Stimulated activated CD4-positive, alpha-beta T cell treated with anti-CD3 and anti-CD28 coated beads, TNF-alpha, amount 100 ng/mL, for 4 hours (primary cell): ENCODE measurements around the gene IGSF21.

Experiments used
- DNase-seq, 3 experiments: peaks; one replicate each; pipeline ENCODE4 v3.0.0-alpha.2; 2020; ENCODE audit warnings: low read depth in 3 of 3

The IGSF21 gene

DNA sequence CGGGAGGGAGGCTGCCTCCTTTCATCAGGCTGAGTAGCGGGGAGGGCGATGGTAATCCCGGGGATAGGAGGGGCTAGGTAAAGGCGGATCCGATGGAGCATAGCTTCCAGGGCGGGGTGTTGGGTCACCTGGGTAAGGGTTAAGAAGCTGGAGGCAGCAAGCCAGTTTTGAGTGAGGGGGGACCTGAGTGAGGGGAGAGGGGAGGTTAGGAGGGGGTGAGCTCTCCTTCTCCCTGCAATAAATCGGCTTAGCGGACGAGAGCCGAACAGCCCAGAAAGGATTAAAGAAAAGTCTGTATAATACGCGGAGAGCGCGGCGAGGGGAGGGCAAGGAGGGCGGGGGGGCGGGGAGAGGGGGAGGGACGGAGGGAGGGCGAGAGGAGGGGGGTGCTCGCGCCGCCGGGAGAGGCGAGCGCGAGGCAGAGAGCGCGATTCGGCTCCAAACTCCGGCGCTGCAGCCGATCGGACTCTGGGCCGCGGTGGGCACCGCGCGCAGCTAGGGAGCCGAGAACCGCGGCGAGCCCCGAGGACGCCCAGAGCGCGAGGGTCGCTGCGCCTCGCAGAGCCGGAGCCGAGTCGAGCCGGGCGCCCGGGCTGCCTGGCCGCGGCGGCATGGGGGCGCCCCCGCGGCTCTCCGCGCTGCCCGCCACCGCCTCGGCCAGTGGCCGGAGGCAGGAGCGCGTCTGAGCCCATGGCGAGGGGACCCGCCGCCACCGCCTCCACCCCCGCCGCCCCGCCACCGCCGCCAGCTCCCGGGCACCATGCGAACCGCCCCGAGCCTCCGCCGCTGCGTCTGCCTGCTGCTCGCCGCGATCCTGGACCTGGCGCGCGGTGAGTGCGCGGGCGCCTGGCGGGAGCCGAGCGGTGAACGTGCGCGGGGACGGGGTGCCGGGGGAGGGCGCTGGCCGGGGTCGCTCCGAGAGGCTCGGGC lies at the start of gene IGSF21:
Gene IGSF21 (plus strand): TSS at position 430 of the 930 bp plus-strand sequence. CDS start 331 bp downstream, at position 761.
- no peak for DNase-seq

DNA sequence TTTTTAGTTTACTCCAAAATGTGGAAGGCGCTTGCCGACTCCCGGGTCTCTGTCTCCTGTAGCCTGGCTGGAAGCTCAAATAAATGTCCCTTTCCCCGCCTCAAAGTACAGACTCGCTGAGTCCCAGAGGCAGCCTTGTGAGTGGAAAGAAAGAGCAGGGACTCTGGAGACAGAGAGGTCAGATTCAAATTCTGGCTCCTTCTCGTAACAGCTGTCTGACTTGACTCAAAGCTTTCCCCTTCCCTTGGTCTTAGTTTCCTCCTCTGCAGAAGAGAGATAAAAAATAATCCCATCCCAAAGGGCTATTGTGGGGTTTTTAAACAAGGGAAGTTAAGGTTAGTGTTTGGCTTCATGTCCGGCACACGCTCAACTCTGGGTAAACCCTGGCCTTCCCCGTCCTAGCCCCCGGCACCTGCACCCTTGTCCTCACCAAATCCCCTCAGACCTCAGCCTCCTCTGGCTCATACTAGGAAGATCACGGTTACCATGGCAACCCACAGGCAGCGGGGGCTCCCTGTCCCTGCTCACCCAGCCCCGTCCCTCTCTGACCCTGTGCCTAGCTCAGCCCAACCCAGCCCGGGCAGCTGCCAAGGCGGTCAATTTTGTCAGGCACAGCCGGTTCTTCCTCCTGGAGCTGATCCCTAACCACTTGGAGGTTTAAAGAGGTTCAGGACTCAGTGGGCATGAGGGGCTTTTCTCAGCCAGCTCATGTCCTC lies 49.2 kb upstream of the IGSF21 start:
- DNase-seq = no peak

DNA sequence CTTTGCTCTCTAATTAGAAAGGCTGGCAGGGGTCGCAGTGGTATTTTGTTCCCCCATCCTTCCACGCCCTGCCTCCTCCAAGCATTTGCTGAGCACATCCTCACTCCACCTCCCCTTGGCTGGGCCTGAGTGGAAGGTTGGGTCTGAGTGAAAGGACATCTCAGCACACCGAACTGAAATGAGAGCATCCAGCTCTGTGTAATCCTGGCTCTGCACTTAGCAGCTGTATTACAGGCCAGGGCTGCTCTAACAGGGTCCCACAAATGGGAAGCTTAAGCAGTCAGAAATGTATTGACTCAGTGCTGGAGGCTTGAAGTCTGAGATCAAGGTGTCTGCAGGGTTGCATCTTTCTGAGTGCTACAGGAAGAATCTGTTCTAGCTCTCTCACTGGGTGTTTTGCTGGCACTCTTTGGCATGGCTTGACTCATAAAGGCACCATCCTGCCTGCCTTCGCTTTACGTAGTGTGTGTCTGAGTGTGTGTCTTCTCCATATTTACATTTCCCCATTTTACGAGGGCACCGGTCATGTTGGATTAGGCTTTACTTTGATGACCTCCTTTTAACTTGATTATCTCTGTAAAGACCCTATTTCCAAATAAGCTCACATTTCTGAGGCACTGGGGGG lies 48.5 kb upstream of the IGSF21 start:
- no peak for DNase-seq

DNA sequence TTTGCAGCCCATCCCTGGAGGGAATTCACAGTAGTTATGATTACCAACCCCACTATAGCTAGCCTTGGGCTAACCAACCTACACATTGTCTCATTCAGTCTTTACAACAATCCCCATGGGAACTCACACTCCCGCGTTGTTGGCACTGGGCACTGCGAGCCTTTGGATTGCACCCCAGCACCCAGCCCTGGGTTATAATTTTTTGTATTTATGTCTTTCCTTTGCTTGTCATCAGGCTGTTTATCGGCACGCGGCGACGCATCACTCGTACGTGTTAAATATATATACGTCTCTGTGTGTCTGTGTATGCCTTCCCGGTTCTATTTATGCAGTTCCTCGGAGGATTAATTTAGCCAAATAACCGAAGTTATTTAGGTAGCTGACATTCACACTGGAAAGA lies 47.2 kb upstream of the IGSF21 start:
- DNase-seq = no peak

DNA sequence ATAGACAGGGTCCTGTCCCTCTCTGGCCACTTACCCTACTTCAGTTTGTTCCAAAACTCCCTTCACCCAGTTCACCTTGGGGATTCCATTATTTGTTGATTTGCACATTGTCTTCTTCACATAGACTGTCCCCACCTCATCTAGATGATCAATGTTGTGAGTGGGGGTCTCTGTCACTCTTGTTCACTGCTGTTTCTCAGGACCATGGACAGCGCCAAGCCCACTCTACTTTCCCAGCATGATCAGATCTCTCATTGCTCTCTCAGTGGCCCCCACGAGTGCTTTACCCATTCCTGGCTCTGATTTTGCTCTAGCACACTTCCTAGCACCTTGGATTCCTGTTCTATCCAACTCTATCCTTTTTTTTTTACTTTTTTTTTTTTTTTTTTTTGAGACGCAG lies 45.4 kb upstream of the IGSF21 start:
- DNase-seq = no peak

DNA sequence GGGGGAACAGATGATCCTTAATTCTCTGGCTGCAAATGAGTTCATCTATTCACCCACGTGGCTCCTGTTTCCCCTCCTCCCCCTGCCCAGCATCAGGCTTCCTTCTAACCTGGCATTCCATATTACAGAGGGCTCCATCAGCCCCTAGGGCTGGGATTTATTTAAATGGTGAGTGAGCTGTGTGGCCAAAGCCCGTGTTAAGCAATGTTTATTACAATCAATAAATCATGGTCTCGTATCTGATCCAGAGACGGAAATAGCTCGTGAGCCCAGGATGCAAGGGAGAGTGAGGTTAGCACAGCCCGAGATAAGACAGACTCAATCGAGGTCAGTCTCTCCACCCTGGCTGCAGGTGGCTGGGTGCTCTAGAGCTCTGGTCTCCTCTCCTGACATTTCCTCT lies 43.1 kb upstream of the IGSF21 start:
- DNase-seq = no peak

DNA sequence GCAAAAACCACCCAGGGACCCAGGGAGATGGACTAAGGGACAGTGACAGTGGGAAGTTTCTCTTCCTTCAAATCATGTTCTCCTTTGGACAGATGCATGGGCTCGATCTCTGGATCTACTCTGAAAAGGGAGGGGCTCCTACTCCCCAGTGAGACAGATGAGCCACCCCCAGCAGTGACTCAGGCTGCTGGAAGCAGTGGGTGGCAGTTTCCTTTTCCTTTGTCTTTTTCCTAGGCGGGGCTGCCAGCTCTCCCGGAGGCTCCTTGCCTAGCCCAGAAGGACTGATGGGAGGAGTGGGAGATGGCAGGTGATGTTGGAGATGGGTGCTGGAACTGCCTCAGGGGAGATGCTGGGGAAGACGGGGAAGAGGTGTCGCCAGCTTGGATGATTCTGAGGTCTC lies 41.0 kb upstream of the IGSF21 start:
- no peak for DNase-seq

DNA sequence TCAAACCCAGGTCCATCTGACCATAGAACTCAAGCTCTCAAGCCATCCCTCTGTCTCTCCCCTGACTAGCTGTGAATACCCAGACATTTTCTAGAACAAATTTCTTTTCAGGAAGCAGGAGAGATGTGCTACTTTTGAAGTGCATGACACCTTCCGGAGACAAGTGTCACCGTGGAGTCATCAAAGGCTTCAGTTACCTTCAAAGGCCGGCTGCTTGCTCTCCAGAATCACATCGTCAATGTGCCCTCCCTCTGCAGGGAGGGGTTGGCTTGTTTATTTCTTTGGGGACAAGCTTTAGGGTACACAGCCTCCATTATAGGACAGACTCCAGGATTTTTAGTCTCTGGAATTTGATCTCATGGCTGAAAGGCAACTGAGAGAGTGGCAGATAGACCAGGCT lies 37.7 kb upstream of the IGSF21 start:
- no peak for DNase-seq

DNA sequence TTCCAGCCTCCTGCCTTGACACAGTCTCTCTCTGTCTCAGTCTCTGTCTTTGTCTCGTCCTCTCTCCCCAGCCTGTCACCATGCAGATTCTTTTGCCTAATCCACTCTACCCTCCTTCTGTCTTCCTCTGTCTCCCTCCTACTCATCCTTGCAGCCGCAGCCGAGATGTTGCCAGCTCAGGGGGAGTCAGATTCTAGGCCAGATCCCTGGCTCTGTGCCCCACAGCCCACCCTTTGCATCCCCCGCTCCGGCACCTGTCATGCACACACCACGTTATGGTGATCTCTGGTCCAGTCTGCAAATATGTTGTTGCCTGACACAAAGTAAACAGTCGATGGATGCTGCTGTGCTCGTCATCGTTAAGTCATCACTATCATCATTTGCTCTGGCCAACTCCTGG lies 35.5 kb upstream of the IGSF21 start:
- no peak for DNase-seq

DNA sequence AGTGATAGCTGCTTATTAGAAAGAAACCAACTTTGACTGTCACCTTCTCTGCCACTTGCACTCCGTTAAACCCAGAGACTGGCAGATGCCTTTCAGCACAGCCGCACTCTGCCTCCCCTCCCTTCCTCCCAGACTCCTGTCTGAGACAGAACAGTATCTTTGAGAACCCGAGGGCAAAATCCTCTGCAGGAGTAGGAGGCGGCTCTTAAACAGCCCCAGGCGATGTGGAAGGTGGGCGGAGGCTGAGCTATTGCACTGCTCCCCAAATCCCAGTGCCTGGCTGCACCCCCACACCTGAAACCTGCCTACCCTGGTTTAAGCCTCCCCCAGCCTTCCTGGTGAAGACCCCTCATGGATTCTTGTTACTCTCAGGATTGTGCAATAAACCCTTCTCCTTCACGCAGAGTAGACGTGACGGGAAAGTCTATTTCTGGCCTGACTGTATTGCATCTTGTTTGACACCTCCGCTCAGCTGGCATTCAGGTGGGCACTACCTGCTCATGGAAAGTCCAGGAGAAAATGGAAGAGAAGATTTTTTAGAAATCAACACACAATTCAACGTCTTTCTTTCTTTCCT lies 34.4 kb upstream of the IGSF21 start:
- DNase-seq = no peak

DNA sequence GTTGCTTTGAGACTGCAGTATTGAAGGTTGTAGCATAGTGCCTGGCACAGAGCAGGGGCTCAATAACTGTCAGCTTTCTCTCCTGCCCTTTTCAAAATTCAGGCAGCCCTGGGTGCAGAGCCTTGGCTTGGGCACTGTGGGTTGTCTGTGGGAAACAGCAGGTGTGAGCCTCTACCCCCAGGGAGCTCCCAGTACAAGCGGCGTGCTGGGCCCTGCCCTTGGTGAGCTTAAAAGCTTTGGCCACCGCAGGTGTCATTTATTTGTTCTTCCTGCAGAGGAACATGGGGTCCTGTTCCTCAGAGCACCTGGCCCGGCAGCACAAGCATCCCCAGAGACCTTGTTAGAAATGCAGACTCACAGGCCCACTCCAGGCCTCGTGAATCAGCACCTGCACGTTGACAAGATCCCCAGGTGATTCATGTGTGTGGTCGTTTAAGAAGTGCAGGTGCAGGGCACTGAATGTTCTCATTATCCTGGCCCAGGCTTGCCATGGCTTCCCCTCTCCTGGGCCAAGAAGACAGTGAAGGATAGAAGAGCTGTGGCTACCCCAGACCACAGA lies 29.9 kb upstream of the IGSF21 start:
- DNase-seq = no peak

DNA sequence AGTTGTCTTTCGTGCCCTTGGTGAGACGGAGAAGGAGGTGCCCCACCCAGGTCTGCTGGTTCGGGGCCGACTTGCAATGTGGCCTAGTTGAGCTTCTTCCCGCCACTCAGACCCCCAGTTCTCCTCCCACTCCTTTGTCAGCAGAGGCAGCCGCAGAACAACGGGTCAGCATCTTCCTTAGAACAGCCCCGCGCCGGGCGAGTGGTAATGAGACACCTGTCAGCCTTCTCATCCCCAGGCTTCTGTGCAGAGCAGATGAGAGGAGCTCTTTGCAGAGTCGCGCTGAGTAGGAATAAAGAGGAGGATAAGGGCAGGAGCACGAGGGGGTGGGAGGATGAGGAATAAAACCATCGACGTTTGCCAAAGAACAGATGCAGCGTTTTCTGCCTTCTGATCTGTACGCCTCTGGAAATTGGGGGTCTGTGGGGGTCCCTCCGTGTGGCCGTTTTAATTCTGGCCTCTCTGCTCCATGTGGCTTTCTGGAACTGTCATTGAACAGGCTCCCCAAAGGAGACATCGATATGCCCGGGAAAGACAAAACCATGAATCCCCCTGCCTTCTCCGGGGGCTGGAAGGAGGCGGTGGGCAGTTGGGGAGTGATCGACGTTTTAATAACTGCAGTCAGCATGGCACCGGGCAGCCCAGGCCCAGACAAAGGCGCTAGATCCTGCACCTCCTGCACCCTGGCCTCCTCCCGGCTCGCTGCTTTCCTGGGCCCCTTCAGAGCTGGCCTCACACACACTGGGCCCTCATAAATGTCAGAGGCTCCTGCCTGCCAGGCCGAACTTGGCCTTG lies 27.5 kb upstream of the IGSF21 start:
- no peak for DNase-seq

DNA sequence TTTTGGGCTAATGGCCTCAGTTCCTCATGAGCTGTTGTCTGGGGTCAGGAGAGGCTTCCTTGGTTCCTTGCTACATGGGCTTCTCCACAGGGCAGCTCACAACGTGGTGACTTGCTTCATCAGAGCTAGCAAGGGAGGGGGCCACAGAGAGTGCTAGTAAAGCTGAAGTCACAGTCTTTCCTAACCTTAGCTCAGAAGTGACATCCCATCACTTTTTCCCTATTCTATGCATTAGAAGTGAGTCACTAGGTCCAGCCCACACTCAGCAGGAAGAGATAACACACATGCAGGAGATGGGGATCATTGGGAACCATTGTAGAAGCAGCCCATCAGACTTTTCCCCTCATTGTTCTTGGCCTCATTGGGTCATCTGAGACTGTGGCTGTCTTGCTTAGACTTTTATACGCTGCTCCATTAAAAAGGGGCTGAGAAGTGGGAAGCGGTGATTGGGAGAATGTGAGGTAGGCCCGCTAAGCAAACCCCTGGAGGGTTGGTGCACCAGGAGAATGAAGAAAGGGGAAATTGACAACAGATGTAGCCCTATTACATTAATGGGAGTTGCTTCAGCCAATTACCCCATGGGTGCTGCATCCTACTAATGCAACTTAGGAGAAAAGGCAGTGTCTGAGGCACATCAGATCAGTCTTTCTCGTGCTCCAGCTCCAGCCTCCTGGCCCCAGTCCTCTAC lies 22.1 kb upstream of the IGSF21 start:
- DNase-seq = no peak

DNA sequence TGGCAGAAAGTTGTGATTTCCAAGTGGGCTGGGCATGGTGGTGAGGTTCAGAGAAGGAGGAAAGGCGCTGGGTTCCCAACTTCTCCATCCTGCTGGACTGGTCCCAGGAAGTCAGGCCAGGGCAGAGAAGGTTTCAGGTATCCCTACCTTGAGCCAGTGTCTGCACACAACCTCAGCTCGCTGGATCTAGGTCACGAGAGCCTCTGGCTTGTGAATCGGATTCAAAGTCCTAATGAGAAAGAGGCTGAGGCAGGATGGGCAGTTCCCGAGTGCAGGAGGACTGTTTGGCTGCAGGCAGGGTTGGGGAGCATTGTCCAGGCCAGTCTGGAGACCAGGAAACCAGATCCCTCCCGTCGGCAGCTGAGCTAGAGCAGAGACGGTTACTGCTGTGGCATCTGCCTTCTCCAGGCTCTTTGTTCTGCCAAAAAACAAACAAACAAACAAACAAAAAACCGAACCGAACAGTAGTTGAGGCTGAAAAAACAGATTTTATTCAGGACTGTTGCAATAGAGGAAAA lies 19.5 kb upstream of the IGSF21 start:
- DNase-seq = no peak

DNA sequence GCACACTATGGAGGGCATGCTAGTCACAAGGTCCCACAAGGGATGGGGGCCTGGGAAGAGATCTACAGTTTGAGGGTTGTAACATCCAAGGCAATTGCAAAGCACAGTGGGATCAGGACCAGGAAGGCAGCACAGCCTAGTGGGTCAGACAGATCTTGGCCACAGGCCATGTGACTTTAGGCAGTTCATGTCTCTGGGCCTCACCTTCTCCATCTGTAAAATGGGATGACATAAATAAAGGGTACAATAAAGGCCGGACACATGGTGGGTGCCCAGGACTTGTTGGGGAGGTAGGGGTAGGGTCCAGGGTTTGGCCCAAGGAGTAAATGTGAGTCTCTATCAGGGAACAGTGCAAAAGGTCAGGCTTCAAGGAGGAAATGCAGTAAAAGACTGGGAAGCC lies 18.1 kb upstream of the IGSF21 start:
- DNase-seq = no peak

DNA sequence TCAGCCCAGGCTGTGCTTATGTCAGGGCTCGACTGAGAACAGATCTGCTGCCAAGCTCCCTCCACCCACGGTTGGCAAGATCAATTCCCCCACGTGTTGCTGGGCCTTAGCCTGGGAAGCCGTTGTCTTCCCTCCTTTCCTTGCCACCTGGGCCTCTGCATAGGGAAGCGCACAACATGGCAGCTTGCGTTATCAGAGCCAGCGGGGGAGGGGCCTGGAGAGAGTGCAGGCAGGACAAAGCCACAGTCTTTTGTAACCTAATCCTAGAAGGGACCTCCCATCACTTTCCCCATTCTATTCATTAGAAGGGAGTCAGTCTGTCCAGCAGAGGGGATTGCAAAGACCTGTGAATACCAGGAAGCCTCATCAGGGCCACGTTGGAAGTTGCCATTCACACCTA lies 17.0 kb upstream of the IGSF21 start:
- no peak for DNase-seq

DNA sequence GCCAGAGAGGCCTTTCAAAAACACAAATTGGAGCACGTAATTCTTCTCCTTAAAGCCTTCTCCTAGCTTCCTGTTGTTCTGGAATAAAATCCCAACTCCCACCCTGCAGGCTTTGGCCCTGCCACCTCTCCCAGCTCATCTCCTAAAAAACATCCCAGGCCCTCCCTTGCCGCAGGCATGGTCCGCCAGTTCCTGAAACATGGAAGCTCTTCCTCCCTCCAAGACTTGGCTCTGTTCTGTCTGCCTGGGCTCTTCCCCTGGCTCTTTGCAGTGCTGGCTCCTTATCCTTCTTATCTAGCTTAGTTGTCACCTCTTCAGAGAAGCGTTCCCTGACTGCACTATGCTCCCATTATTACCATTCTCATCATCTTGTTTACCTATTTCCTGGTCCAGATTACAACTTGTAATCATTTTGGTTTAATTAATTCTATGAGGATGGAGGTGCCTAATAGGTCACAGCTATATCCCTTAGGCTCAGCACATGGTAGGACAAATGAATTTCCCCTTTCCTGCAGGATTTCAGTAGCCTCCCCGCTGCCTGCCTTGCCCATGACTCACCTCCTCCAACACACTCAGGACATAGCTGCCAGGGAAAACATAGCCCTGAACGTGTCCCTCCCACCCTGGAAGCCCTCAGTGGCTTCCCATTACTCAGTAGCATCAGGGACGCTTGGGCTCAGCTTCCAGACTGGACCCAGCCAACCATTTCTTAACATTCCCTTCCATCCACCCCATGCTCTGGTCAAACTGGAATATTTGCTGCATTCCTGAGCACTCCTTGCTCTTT lies 15.7 kb upstream of the IGSF21 start:
- no peak for DNase-seq

DNA sequence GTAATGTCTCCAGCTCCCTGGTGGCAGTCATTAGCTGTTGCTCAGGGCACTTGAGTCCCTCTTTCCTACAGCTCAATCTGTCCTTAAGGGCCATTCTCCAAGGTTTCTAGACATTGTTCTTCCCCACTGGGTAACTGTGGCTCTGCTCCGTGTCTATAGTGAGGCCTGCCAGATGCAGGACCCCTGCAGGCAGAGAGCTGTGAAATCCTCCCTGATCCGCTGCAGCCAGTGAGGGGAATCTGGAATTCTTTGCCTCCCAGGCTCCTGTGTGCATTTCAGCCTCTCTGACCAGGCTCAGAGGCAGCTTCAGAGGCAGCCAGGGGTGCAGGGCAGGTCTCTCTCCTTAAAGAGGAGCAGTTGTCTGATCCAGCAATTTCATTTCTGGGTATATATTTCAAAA lies 14.4 kb upstream of the IGSF21 start:
- no peak for DNase-seq

DNA sequence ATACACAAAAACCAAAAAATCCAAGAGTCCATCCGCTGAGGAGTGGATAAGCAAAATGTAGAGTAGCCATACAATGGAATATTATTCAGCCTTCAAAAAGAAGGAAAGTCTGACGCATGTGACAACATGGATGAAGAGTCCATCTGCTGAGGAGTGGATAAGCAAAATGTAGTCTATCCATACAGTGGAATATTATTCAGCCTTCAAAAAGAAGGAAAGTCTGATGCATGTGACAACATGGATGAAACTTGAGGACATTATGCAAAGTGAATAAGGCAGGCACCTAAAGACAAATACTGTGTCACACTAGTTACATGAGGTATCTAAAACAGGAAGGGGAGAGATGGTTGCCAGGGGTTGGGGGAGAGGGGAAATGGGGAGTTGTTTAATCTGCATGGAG lies 14.0 kb upstream of the IGSF21 start:
- no peak for DNase-seq

DNA sequence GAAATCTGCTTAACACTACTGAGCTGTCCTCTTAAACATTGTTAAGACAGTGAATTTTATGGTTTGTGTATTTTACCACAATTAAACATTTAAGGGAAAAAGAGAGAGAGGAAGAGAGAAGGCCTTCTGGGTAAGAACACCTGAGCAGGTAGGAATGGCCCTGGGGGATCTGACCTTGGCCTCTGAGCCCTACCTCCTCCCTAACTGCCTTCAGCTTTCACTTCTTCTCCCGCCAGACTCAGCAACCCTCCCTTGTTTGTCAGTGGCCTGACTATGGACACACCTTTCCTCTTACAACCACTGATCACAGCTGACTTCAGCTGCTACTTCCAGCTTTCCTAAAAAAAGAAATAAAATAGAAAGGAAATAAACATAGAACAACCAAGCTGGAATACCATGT lies 13.5 kb upstream of the IGSF21 start:
- no peak for DNase-seq
